Breast epithelium (tissue), 4 donors: ENCODE data around the gene HPCAL4. TPM values are rescaled to one million over a fixed set of nuclear protein-coding genes. Genes with fewer than 3 reads are reported as not detected.

Experiments
- DNase-seq, 2 donors: peaks; one replicate each; pipeline ENCODE4 v3.0.0-alpha.2; 2019; ENCODE audit warnings: low spot score in 2 of 2
- H3K27ac ChIP-seq, 2 donors: fragments of 200-600 bp; sonication (generic) in 1 of 2; one replicate each; pipeline ENCODE4 v1.5.1; 2016 to 2019; ENCODE audit warnings: mild to moderate bottlenecking in 1 of 2
- H3K27me3 ChIP-seq, 2 donors: fragments of 200-600 bp; sonication (generic) in 1 of 2; one replicate each; pipeline versions ENCODE4 v1.5.1 to v1.6.0; 2017 to 2019; ENCODE audit warnings: control low read depth in 1 of 2, mild to moderate bottlenecking in 1 of 2
- H3K36me3 ChIP-seq: fragments of 200-600 bp; one replicate; pipeline ENCODE4 v1.5.1; 2019
- H3K4me1 ChIP-seq, 2 donors: fragments of 200-600 bp; sonication (generic); one replicate each; pipeline ENCODE4 v1.5.1; 2016 to 2019; ENCODE audit warnings: control low read depth in 1 of 2
- H3K4me3 ChIP-seq, 3 donors: fragments of 200-600 bp; sonication (generic); 1 replicate in 2 of 3; 2 replicates in 1 of 3; pipeline ENCODE4 v1.5.1; 2016 to 2019; ENCODE audit warnings: mild to moderate bottlenecking in 3 of 3, moderate library complexity in 2 of 3
- H3K9me3 ChIP-seq, 2 donors: fragments of 200-600 bp; sonication (generic) in 1 of 2; one replicate each; pipeline ENCODE4 v1.5.1; 2016 to 2019; ENCODE audit warnings: control low read depth in 1 of 2
- CTCF ChIP-seq, 3 donors: fragments of 450-650 bp; IDR thresholded peaks; one replicate each; pipeline ENCODE4 v1.5.1; 2016 to 2017; ENCODE audit warnings: antibody characterized with exemption in 3 of 3, mild to moderate bottlenecking in 3 of 3, moderate library complexity in 3 of 3
- POLR2A ChIP-seq: fragments of 450-650 bp; IDR thresholded peaks from one replicate; pipeline ENCODE4 v1.6.1; 2016; ENCODE audit warnings: antibody characterized with exemption, mild to moderate bottlenecking, moderate library complexity
- POLR2AphosphoS5 ChIP-seq, 3 donors: sonication (generic); formaldehyde crosslinking; IDR thresholded peaks; one replicate each; pipeline ENCODE4 v1.6.1; 2017; ENCODE audit warnings: antibody characterized with exemption in 3 of 3
- intact Hi-C: fragments of 100-400 bp; cut with DNase I; formaldehyde crosslinking; loops from one replicate; pipeline ENCODE4 v1.15.1; 2023; ENCODE audit warnings: low total_unique reads
- total RNA-seq, 3 donors: library from RNA; depleted of rRNA; stranded (reverse); fragments of >200 nt; gene quantifications; one replicate each; pipeline ENCODE4 v1.1.0, GENCODE V29; 2016

Gene HPCAL4
- total RNA-seq, 3 donors from 2014 or later: not detected

DNA sequence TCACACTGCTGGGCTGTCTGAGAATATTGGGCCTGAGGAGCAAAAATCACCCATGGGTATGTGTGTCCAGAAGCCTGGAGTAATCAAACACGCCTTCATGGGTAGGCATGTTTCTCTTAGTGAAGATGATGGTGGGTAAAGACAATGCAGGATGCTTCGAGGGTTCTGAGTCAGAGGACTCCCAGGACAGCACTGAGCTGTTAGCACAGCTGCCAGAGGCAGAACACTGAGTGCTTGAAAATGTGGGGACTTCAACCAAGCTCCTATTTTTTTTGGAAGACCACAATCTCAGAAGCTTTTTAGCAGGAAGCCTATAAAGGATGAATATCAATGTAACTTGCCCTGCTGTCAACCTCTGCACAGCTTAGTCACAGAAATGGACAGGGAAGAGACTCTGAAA is 11.4 kb downstream of the HPCAL4 start:
- peaks cover 0 to 18% of the 10 kb centered on the region in 2 donors for H3K27me3 ChIP-seq
- H3K4me1 ChIP-seq: no peaks in the 10 kb centered on the region
- no peak overlapping the region for H3K4me3 ChIP-seq
- no peak overlapping the region for H3K27ac ChIP-seq
- intact Hi-C loops: no loop called here
- DNase-seq: no peak
- H3K36me3 ChIP-seq: no peaks in the 10 kb centered on the region
- no peak for TF ChIP-seq POLR2AphosphoS5 (IDR thresholded peaks at IDR 0.05)
- TF ChIP-seq POLR2A: no peak
- TF ChIP-seq CTCF (IDR thresholded peaks at IDR 0.05): no peak
- no peaks in the 10 kb centered on the region for H3K9me3 ChIP-seq

GRCh38 chr1:39678889-39679288 is 12.3 kb downstream of the HPCAL4 start:
- Histone ChIP-seq H3K27me3 (peaks cover 0 to 8% of the 10 kb centered on the region in 2 donors), H3K36me3 (no peaks in the 10 kb centered on the region), H3K4me1 (no peaks in the 10 kb centered on the region), H3K9me3 (no peaks in the 10 kb centered on the region), H3K27ac (no peak overlapping the region), H3K4me3 (no peak overlapping the region)
- no peak for DNase-seq
- intact Hi-C loops: no loop called here
- TF ChIP-seq POLR2A (no peak), POLR2AphosphoS5 (IDR thresholded peaks at IDR 0.05) (no peak), CTCF (IDR thresholded peaks at IDR 0.05) (no peak)

- Histone ChIP-seq H3K36me3 (no peaks in the 10 kb centered on the region), H3K4me3 (no peak overlapping the region), H3K4me1 (no peaks in the 10 kb centered on the region), H3K27ac (no peak overlapping the region), H3K27me3 (no peaks in the 10 kb centered on the region), H3K9me3 (no peaks in the 10 kb centered on the region)
- TF ChIP-seq POLR2AphosphoS5 (IDR thresholded peaks at IDR 0.05): no peak
- no peak for DNase-seq
- intact Hi-C loops: no loop called here
These were observed 13.6 kb downstream of the HPCAL4 start for GRCh38 chr1:39677645-39678044.

DNA sequence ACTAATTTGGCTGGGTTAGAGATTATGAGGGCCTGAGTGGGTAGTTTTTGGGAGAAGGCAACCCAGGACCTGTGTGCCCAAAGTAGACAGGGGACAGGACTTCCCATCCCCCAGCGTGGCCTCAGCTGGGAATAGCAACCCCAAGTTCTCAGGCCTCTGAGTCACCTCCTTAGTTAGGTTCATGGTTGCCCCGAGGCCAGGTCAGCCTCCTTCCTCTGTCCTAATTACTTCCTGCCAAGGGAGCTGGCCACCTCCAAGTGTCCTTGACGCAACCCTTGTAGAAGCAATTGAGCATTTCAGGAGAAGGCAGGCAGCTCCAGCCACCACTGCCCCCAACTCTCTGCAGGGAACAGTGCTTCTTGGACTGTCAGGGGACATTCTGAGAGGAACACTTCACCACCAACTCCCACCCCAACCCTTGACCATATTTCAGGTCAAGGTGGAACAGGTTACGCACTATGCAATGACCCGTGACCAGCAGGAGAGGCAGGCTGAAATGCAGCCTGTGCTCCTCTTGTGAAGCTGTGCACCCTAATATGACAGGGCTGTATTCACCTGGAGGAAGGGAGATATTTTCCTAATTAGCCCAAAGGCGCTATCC is 14.2 kb downstream of the HPCAL4 start:
- Histone ChIP-seq H3K27me3 (no peaks in the 10 kb centered on the region), H3K27ac (no peak overlapping the region), H3K4me1 (peaks cover 0 to 1% of the 10 kb centered on the region in 2 donors), H3K4me3 (no peak overlapping the region), H3K9me3 (no peaks in the 10 kb centered on the region), H3K36me3 (no peaks in the 10 kb centered on the region)
- TF ChIP-seq CTCF (IDR thresholded peaks at IDR 0.05) (no peak), POLR2AphosphoS5 (IDR thresholded peaks at IDR 0.05) (no peak), POLR2A (no peak)
- intact Hi-C loops: no loop called here
- no peak for DNase-seq

DNA sequence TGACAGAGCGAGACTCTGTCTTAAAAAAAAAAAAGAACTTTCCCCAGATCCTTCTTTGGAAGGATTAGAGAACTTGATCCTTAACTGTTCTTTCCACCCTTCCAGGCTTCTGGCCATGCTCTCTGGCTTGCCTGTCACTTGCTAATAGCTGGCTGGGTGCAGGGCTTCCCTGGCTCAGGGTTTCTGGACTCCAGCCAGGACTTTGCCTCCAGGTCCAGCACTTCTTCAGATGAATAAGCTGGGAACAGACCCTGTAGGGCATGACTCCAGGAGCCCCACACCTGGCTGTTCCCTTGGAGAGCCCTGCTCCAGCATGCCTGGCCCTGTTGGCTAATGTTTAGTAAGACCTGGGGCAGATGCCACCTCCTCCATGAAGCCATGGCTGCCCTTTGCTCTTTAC is 16.0 kb downstream of the HPCAL4 start:
- H3K27ac ChIP-seq: no peak overlapping the region
- no peak for DNase-seq
- no peaks in the 10 kb centered on the region for H3K36me3 ChIP-seq
- H3K27me3 ChIP-seq: no peaks in the 10 kb centered on the region
- intact Hi-C loops: no loop called here
- peaks cover 4% of the 10 kb centered on the region in 2 donors for H3K4me1 ChIP-seq
- TF ChIP-seq POLR2A (no peak), POLR2AphosphoS5 (IDR thresholded peaks at IDR 0.05) (no peak), CTCF (IDR thresholded peaks at IDR 0.05) (no peak)
- no peak overlapping the region for H3K4me3 ChIP-seq
- no peaks in the 10 kb centered on the region for H3K9me3 ChIP-seq

GRCh38 chr1:39673215-39673614 is 18.0 kb downstream of the HPCAL4 start:
- Histone ChIP-seq H3K4me1 (peaks cover 4% of the 10 kb centered on the region in 2 donors), H3K4me3 (no peak overlapping the region), H3K27me3 (no peaks in the 10 kb centered on the region), H3K36me3 (no peaks in the 10 kb centered on the region), H3K27ac (no peak overlapping the region), H3K9me3 (no peaks in the 10 kb centered on the region)
- no peak for DNase-seq
- intact Hi-C loops: no loop called here
- TF ChIP-seq POLR2A (no peak), POLR2AphosphoS5 (IDR thresholded peaks at IDR 0.05) (no peak), CTCF (IDR thresholded peaks at IDR 0.05) (no peak)
